GM23338 (cell line): Measurements from ENCODE around the gene GAL3ST2. TPM values are rescaled to one million over a fixed set of nuclear protein-coding genes. Genes with fewer than 3 reads are reported as not detected.

Experiments used
- ATAC-seq: fragments of 200-7000 bp; cut with Tn5 transposase; 3 replicates; pipeline ENCODE4 v1.9.1; 2020
- DNase-seq: peaks from one replicate; pipeline ENCODE4 v3.0.0-alpha.2; 2015; ENCODE audit warnings: low spot score
- H2AFZ ChIP-seq: fragments of 200-600 bp; sonication (generic); 2 replicates; pipeline ENCODE4 v1.8.0; 2016; ENCODE audit warnings: antibody characterized with exemption, mild to moderate bottlenecking, moderate library complexity
- H3F3A ChIP-seq: fragments of 200-600 bp; sonication (generic); replicated peaks from 2 replicates; pipeline ENCODE4 v1.8.0; 2017; ENCODE audit warnings: antibody characterized with exemption, mixed run types, low read depth
- H3K27ac ChIP-seq: fragments of 200-600 bp; sonication (generic); 2 replicates; pipeline ENCODE4 v1.6.1; 2016; ENCODE audit warnings: low read depth
- H3K27me3 ChIP-seq: fragments of 200-600 bp; sonication (generic); 2 replicates; pipeline ENCODE4 v1.8.0; 2016; ENCODE audit warnings: mild to moderate bottlenecking, mixed run types, moderate library complexity; ENCODE audit not compliant: insufficient read depth
- H3K36me3 ChIP-seq: fragments of 200-600 bp; sonication (generic); 2 replicates; pipeline ENCODE4 v1.8.0; 2016; ENCODE audit warnings: mild to moderate bottlenecking; ENCODE audit not compliant: insufficient read depth
- H3K4me1 ChIP-seq: fragments of 200-600 bp; sonication (generic); 2 replicates; pipeline ENCODE4 v1.8.0; 2016; ENCODE audit warnings: mild to moderate bottlenecking, moderate library complexity; ENCODE audit not compliant: insufficient read depth
- H3K4me2 ChIP-seq: fragments of 200-600 bp; sonication (generic); 2 replicates; pipeline ENCODE4 v1.7.1; 2017; ENCODE audit warnings: mixed run types
- H3K4me3 ChIP-seq: fragments of 200-600 bp; sonication (generic); 2 replicates; pipeline ENCODE4 v1.6.1; 2016; ENCODE audit warnings: mixed run types
- H3K79me2 ChIP-seq: fragments of 200-600 bp; sonication (generic); replicated peaks from 2 replicates; pipeline ENCODE4 v1.8.0; 2017; ENCODE audit warnings: mild to moderate bottlenecking; ENCODE audit not compliant: insufficient read depth
- H3K9me2 ChIP-seq: fragments of 200-600 bp; sonication (generic); 2 replicates; pipeline ENCODE4 v1.8.0; 2017; ENCODE audit not compliant: insufficient read depth
- H4K20me1 ChIP-seq: fragments of 200-600 bp; sonication (generic); replicated peaks from 2 replicates; pipeline ENCODE4 v1.8.0; 2017; ENCODE audit warnings: mild to moderate bottlenecking; ENCODE audit not compliant: insufficient read depth
- H3K27ac Mint-ChIP-seq: 2 replicates; pipeline ENCODE4 v1.8.0; 2020; ENCODE audit warnings: inconsistent platforms, mild to moderate bottlenecking, moderate library complexity, mixed read lengths
- H3K27me3 Mint-ChIP-seq: 3 replicates; pipeline ENCODE4 v1.8.0; 2022; ENCODE audit warnings: low read depth, mild to moderate bottlenecking, moderate library complexity, mixed read lengths, inconsistent platforms; ENCODE audit not compliant: insufficient read depth, poor library complexity
- H3K36me3 Mint-ChIP-seq: 3 replicates; pipeline ENCODE4 v1.8.0; 2021; ENCODE audit warnings: low read depth, mild to moderate bottlenecking, inconsistent platforms, moderate library complexity, mixed read lengths
- H3K4me1 Mint-ChIP-seq: 3 replicates; pipeline ENCODE4 v1.8.0; 2020; ENCODE audit warnings: mild to moderate bottlenecking, inconsistent platforms, mixed read lengths
- H3K4me3 Mint-ChIP-seq: 3 replicates; pipeline ENCODE4 v1.8.0; 2021; ENCODE audit warnings: moderate library complexity, mild to moderate bottlenecking, inconsistent platforms, mixed read lengths
- H3K9me3 Mint-ChIP-seq: 3 replicates; pipeline ENCODE4 v1.8.0; 2020; ENCODE audit warnings: moderate library complexity, mild to moderate bottlenecking, inconsistent platforms, mixed read lengths
- ETS1 ChIP-seq: IDR thresholded peaks from 2 replicates; pipeline ENCODE4 v1.6.1; 2016; ENCODE audit warnings: antibody characterized with exemption
- EZH2 ChIP-seq: fragments of 200-600 bp; sonication (generic); IDR thresholded peaks from one replicate; pipeline ENCODE4 v1.8.0; 2017; ENCODE audit warnings: antibody characterized with exemption, mild to moderate bottlenecking, low read depth; ENCODE audit not compliant: unreplicated experiment
- NANOG ChIP-seq: IDR thresholded peaks from 2 replicates; pipeline ENCODE4 v1.6.1; 2016; ENCODE audit warnings: antibody characterized with exemption, borderline replicate concordance
- POLR2AphosphoS5 ChIP-seq: IDR thresholded peaks from 2 replicates; pipeline ENCODE4 v1.6.1; 2016; ENCODE audit warnings: antibody characterized with exemption, low read depth
- STAT1 ChIP-seq: IDR thresholded peaks from one replicate; pipeline ENCODE4 v1.6.1; 2016; ENCODE audit warnings: antibody characterized with exemption; ENCODE audit not compliant: unreplicated experiment
- ZNF114 ChIP-seq: fragments of 250-450 bp; sonication (Bioruptor Pico); IDR thresholded peaks from 2 replicates; pipeline ENCODE4 v1.5.0; 2020; ENCODE audit warnings: mild to moderate bottlenecking, moderate library complexity
- ZNF331 ChIP-seq: fragments of 250-450 bp; sonication (Bioruptor Pico); IDR thresholded peaks from 2 replicates; pipeline ENCODE4 v1.5.0; 2020; ENCODE audit warnings: low read depth, mild to moderate bottlenecking, moderate library complexity
- ZNF462 ChIP-seq: fragments of 250-450 bp; sonication (Bioruptor Pico); IDR thresholded peaks from 2 replicates; pipeline ENCODE4 v1.5.0; 2020; ENCODE audit warnings: mild to moderate bottlenecking, moderate library complexity
- polyA plus RNA-seq: library from polyadenylated mRNA; unstranded; fragments of >200 nt; fragmentation: Nextera tagmentation; extraction: Ambion mirVana; gene quantifications from 2 replicates; pipeline ENCODE4 v1.2.1, GENCODE V29; 2016
- total RNA-seq: library from RNA; depleted of rRNA; stranded (reverse); fragments of >200 nt; shearing (Covaris generic); gene quantifications from 2 replicates; pipeline ENCODE4 v1.2.3, GENCODE V29; 2014
- TF ChIP-seq, protein P1 (sequence below): IDR thresholded peaks from one replicate; pipeline ENCODE4 v1.6.1; 2018; ENCODE audit warnings: antibody characterized with exemption; ENCODE audit not compliant: unreplicated experiment

Gene GAL3ST2
- total and polyA plus RNA-seq, 2 experiments from 2014 or later, result 0.19 to 0.24 TPM

- TF ChIP-seq, protein P1, sequence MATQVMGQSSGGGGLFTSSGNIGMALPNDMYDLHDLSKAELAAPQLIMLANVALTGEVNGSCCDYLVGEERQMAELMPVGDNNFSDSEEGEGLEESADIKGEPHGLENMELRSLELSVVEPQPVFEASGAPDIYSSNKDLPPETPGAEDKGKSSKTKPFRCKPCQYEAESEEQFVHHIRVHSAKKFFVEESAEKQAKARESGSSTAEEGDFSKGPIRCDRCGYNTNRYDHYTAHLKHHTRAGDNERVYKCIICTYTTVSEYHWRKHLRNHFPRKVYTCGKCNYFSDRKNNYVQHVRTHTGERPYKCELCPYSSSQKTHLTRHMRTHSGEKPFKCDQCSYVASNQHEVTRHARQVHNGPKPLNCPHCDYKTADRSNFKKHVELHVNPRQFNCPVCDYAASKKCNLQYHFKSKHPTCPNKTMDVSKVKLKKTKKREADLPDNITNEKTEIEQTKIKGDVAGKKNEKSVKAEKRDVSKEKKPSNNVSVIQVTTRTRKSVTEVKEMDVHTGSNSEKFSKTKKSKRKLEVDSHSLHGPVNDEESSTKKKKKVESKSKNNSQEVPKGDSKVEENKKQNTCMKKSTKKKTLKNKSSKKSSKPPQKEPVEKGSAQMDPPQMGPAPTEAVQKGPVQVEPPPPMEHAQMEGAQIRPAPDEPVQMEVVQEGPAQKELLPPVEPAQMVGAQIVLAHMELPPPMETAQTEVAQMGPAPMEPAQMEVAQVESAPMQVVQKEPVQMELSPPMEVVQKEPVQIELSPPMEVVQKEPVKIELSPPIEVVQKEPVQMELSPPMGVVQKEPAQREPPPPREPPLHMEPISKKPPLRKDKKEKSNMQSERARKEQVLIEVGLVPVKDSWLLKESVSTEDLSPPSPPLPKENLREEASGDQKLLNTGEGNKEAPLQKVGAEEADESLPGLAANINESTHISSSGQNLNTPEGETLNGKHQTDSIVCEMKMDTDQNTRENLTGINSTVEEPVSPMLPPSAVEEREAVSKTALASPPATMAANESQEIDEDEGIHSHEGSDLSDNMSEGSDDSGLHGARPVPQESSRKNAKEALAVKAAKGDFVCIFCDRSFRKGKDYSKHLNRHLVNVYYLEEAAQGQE, result no peak
- no peak for TF ChIP-seq STAT1
- no peak for TF ChIP-seq POLR2AphosphoS5
- TF ChIP-seq ZNF331 (CRISPR knock-in tag), result no peak
Observed at GRCh38 chr2:241809383-241810306, 33.0 kb downstream of the GAL3ST2 start (continued).

- peaks cover 11% of the 10 kb centered on the region; the same call in 1 of the 2 replicates for H3F3A ChIP-seq
- no peak overlapping the region for H3K4me2 ChIP-seq
- TF ChIP-seq ZNF462 (CRISPR knock-in tag) (no peak), ZNF114 (CRISPR knock-in tag) (no peak), NANOG (no peak), ETS1 (no peak), POLR2AphosphoS5 (no peak), STAT1 (no peak), EZH2 (no peak)
- peaks cover 16% of the 10 kb centered on the region for H3K27me3 Mint-ChIP-seq
- ATAC-seq (no peak; the same call in 2 of the 3 replicates), DNase-seq (no peak)
- no peak overlapping the region for H3K27ac Mint-ChIP-seq
- no peak overlapping the region for H3K4me3 ChIP-seq
- H3K4me1 ChIP-seq, result 0 out of 2 replicates have a peak, but pooled peaks cover 6% of the 10 kb centered on the region
- no peaks in the 10 kb centered on the region for H3K36me3 ChIP-seq
- peaks cover 14% of the 10 kb centered on the region for H3K4me1 Mint-ChIP-seq
- H3K9me2 ChIP-seq, result no peaks in the 10 kb centered on the region
- H3K9me3 Mint-ChIP-seq, result no peaks in the 10 kb centered on the region
- no peak overlapping the region for H3K27ac ChIP-seq
- H3K4me3 Mint-ChIP-seq, result no peak overlapping the region
- H4K20me1 ChIP-seq, result no peaks in the 10 kb centered on the region
- H2AFZ ChIP-seq, result no peak overlapping the region
- H3K27me3 ChIP-seq, result no peaks in the 10 kb centered on the region
- H3K36me3 Mint-ChIP-seq, result no peaks in the 10 kb centered on the region; the same call in 2 of the 3 replicates
- no peaks in the 10 kb centered on the region for H3K79me2 ChIP-seq
Observed at GRCh38 chr2:241810307-241811200, 33.9 kb downstream of the GAL3ST2 start.
